ENCODE results near the gene ATP10B.

The ATP10B gene

DNA sequence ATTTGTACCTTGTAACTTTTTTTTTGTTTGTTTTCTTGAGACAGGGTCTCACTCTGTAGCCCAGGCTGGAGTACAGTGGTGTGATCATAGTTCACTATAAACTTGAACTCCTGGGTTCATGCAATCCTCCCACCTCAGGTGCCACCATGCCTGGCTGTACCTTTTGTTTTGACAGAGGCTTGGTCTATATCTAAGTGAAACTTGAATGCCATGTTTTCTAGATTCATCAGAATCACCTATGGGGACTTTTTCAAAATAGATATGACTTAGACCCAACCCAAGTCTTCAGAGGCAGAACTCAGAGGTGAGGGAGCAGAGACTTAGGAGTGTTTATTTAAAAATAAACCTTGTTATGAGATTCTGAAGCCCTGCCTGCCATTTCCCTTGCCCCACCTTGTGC lies 301.9 kb downstream of the ATP10B start:
- DNase-seq (ENCODE audit: low spot score), result no peak
- TF ChIP-seq, protein P1, sequence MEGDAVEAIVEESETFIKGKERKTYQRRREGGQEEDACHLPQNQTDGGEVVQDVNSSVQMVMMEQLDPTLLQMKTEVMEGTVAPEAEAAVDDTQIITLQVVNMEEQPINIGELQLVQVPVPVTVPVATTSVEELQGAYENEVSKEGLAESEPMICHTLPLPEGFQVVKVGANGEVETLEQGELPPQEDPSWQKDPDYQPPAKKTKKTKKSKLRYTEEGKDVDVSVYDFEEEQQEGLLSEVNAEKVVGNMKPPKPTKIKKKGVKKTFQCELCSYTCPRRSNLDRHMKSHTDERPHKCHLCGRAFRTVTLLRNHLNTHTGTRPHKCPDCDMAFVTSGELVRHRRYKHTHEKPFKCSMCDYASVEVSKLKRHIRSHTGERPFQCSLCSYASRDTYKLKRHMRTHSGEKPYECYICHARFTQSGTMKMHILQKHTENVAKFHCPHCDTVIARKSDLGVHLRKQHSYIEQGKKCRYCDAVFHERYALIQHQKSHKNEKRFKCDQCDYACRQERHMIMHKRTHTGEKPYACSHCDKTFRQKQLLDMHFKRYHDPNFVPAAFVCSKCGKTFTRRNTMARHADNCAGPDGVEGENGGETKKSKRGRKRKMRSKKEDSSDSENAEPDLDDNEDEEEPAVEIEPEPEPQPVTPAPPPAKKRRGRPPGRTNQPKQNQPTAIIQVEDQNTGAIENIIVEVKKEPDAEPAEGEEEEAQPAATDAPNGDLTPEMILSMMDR (IDR thresholded peaks at IDR 0.05; ENCODE audit: extremely low read depth, insufficient read depth, missing control alignments), result no peak
- in situ Hi-C loops (cut with MboI; ENCODE audit: low pct_unique_long_range_greater_than_20kb, low sequenced_read_pairs, unreplicated experiment), result no loop called here

DNA sequence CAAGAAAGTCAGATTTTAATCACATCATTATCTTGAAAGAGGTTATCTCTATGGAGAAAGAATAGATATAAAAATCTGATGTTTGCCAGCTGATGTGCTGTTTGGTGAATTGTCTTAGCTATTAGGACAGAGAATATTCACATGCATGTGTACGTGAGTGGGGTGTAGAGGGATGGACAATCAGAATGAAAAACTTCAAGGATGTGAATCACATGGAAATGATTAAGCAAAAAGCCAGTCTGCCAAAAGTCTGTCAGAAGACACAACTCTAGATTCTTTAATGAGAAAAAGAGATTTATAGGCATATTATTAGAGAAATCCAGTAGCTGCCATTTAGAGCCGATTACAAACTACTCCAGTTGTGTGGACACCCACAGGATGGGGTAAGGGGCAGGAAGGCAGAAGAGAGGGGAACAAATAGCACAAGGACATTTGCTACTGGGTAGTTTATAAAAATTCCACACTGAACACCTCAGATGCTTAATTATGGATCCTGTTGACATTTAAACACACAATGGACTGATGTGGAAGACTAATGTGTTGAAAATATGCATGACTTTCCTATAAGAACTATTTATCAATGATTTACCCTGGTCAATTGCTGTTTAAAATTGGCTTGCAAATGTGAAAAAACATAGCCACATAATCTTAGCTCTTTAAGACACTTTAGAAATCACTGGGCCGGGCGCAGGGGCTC lies 302.9 kb downstream of the ATP10B start:
- in situ Hi-C loops (cut with MboI; ENCODE audit: low pct_unique_long_range_greater_than_20kb, low sequenced_read_pairs, unreplicated experiment), result no loop called here

DNA sequence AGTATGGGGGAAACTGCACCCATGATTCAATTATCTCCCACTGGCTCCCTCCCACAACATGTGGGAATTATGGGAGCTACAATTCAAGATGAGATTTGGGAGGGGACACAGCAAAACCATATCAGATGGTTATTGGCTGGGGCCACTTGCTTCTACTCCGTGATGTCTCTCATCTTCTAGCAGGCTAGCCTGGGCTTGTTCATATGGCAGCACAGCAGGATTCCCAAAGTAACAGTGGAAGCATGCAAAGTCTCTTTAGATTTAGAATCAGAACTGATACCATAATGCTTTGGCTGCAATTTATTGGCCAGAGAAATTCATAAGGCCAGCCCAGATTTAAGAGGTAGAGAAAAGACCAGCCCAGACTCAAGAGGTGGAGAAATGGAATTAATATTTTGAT lies 304.1 kb downstream of the ATP10B start:
- in situ Hi-C loops (cut with MboI; ENCODE audit: low pct_unique_long_range_greater_than_20kb, low sequenced_read_pairs, unreplicated experiment), result no loop called here
- TF ChIP-seq, protein P1 (IDR thresholded peaks at IDR 0.05; ENCODE audit: extremely low read depth, insufficient read depth, missing control alignments), result no peak

More for the DNA sequence above, 302.9 kb downstream of the ATP10B start:
- TF ChIP-seq, protein P1 (IDR thresholded peaks at IDR 0.05; ENCODE audit: extremely low read depth, insufficient read depth, missing control alignments), result no peak
- DNase-seq (ENCODE audit: low spot score), result no peak

DNA sequence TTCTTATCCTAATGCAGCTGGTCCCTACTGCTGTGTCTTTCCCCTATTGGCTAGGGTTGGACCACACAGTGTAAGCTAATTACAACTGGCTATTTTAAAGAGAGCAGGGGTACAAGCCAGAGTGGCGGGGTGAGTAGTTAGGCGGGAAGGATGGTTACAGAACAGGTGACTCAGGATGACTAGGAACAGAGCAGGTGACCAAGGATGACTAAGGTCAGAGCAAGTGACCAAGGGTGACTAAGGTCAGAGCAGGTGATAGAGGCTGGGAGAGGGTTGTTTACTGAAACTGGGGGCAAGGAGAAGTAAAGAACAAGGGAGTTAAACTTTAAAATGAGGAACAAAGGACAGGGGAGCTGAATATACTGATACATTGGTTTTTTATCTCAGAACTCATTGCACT lies 304.9 kb downstream of the ATP10B start:
- TF ChIP-seq, protein P1 (IDR thresholded peaks at IDR 0.05; ENCODE audit: extremely low read depth, insufficient read depth, missing control alignments), result no peak
- in situ Hi-C loops (cut with MboI; ENCODE audit: low pct_unique_long_range_greater_than_20kb, low sequenced_read_pairs, unreplicated experiment), result no loop called here
- DNase-seq (ENCODE audit: low spot score), result no peak

More for the DNA sequence above, 304.1 kb downstream of the ATP10B start:
- no peak for DNase-seq (ENCODE audit: low spot score)

DNA sequence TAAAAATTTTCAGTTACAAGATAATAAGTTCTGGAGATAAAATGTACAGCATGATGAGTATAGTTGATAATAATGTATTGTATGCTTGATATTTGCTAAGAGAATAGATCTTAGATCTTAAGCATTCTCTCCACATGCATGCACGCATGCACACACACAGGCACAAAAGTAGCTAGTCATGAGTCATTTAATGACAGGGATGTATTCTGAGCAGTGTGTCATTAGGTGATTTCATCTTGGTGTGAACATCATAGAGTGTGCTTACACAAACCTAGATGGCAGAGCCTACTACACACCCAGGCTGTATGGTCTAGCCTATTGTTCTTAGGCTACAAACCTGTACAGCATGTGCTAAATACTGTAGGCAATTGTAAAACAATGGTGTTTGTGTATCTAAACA lies 306.2 kb downstream of the ATP10B start:
- in situ Hi-C loops (cut with MboI; ENCODE audit: low pct_unique_long_range_greater_than_20kb, low sequenced_read_pairs, unreplicated experiment), result no loop called here
- TF ChIP-seq, protein P1 (IDR thresholded peaks at IDR 0.05; ENCODE audit: extremely low read depth, insufficient read depth, missing control alignments), result no peak
- no peak for DNase-seq (ENCODE audit: low spot score)

DNA sequence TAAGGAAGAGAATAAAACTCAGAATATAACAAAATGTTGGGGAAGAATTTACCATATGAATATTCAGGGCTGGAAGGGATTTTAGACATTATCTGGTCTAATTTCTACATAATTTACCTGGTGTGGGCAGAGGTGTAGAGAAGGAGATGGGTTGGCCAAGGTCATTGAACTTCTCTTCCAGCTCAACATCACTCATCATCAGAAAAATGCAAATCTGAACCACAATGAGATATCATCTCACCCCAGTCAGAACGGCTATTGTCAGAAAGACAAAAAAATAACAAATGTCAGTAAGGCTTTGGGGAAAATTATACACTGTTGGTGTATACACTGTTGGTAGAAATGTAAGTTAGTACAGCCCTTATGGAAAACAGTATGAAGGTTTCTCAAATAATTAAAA lies 308.6 kb downstream of the ATP10B start:
- DNase-seq (ENCODE audit: low spot score), result no peak
- TF ChIP-seq, protein P1 (IDR thresholded peaks at IDR 0.05; ENCODE audit: extremely low read depth, insufficient read depth, missing control alignments), result no peak
- in situ Hi-C loops (cut with MboI; ENCODE audit: low pct_unique_long_range_greater_than_20kb, low sequenced_read_pairs, unreplicated experiment), result no loop called here
